GM23248 (cell line): ENCODE measurements around the gene PKHD1. TPM values are rescaled to one million over a fixed set of nuclear protein-coding genes. Genes with fewer than 3 reads are reported as not detected.

Experiments used
- DNase-seq: peaks from one replicate; pipeline ENCODE4 v3.0.0-alpha.2; 2015
- H2AFZ ChIP-seq: fragments of 200-600 bp; sonication (generic); 2 replicates; pipeline ENCODE4 v1.6.1; 2016; ENCODE audit warnings: antibody characterized with exemption
- H3F3A ChIP-seq: fragments of 200-600 bp; sonication (generic); 2 replicates; pipeline ENCODE4 v1.6.1; 2016; ENCODE audit warnings: mild to moderate bottlenecking, antibody characterized with exemption, mixed run types; ENCODE audit not compliant: insufficient read depth
- H3K27ac ChIP-seq: fragments of 200-600 bp; sonication (generic); 2 replicates; pipeline ENCODE4 v1.5.1; 2016; ENCODE audit warnings: mild to moderate bottlenecking
- H3K27me3 ChIP-seq: fragments of 200-600 bp; sonication (generic); replicated peaks from 2 replicates; pipeline ENCODE4 v1.6.1; 2016; ENCODE audit warnings: mild to moderate bottlenecking; ENCODE audit not compliant: insufficient read depth
- H3K36me3 ChIP-seq: fragments of 200-600 bp; sonication (generic); 2 replicates; pipeline ENCODE4 v1.6.1; 2016; ENCODE audit warnings: low read depth, mild to moderate bottlenecking
- H3K4me1 ChIP-seq: fragments of 200-600 bp; sonication (generic); 2 replicates; pipeline ENCODE4 v1.6.1; 2016; ENCODE audit warnings: mild to moderate bottlenecking; ENCODE audit not compliant: insufficient read depth
- H3K4me2 ChIP-seq: fragments of 200-600 bp; sonication (generic); one replicate; pipeline ENCODE4 v1.6.1; 2016; ENCODE audit warnings: mild to moderate bottlenecking; ENCODE audit not compliant: unreplicated experiment
- H3K4me3 ChIP-seq: fragments of 200-600 bp; sonication (generic); 2 replicates; pipeline ENCODE4 v1.5.1; 2016; ENCODE audit warnings: mild to moderate bottlenecking
- H3K79me2 ChIP-seq: fragments of 200-600 bp; sonication (generic); 2 replicates; pipeline ENCODE4 v1.6.1; 2016; ENCODE audit warnings: mild to moderate bottlenecking; ENCODE audit not compliant: insufficient read depth
- H3K9ac ChIP-seq: fragments of 200-600 bp; sonication (generic); 2 replicates; pipeline ENCODE4 v1.6.1; 2016; ENCODE audit warnings: mild to moderate bottlenecking
- H3K9me2 ChIP-seq: fragments of 200-600 bp; sonication (generic); 2 replicates; pipeline ENCODE4 v1.6.1; 2016; ENCODE audit warnings: mixed run types, mild to moderate bottlenecking, moderate library complexity; ENCODE audit not compliant: insufficient read depth
- H3K9me3 ChIP-seq: fragments of 200-600 bp; sonication (generic); one replicate; pipeline ENCODE4 v1.6.1; 2017; ENCODE audit warnings: low read depth
- H4K20me1 ChIP-seq: fragments of 200-600 bp; sonication (generic); 2 replicates; pipeline ENCODE4 v1.6.0; 2016; ENCODE audit not compliant: insufficient read depth
- EZH2 ChIP-seq: fragments of 200-600 bp; sonication (generic); IDR thresholded peaks from 2 replicates; pipeline ENCODE4 v1.6.1; 2018; ENCODE audit warnings: antibody characterized with exemption, mild to moderate bottlenecking; ENCODE audit not compliant: insufficient read depth, poor library complexity, severe bottlenecking
- EZH2phosphoT487 ChIP-seq: fragments of 200-600 bp; sonication (generic); IDR thresholded peaks from 2 replicates; pipeline ENCODE4 v1.6.1; 2018; ENCODE audit warnings: antibody characterized with exemption, moderate library complexity, mild to moderate bottlenecking, low read depth; ENCODE audit not compliant: insufficient read depth
- WGBS, 2 experiments: methylation state at CpG; one replicate each; pipeline ENCODE4 v1.1.6; 2015 to 2017; ENCODE audit warnings: low lambda C conversion rate in 2 of 2, low coverage in 1 of 2; ENCODE audit errors: missing lambda C conversion rate in 2 of 2; 5-methylcytosine and 5-hydroxymethylcytosine counted together
- in situ Hi-C: fragments of 300-500 bp; cut with MboI; formaldehyde crosslinking; loops from 2 replicates; pipeline ENCODE4 v1.15.0; 2020
- polyA plus RNA-seq: library from polyadenylated mRNA; unstranded; fragments of >200 nt; fragmentation: Nextera tagmentation; extraction: Ambion mirVana; gene quantifications from 2 replicates; pipeline ENCODE4 v1.2.1, GENCODE V29; 2016
- total RNA-seq: library from RNA; depleted of rRNA; stranded (reverse); fragments of >200 nt; shearing (Covaris generic); gene quantifications from 2 replicates; pipeline ENCODE4 v1.2.3, GENCODE V29; 2014

PKHD1 gene
- total and polyA plus RNA-seq, 2 experiments from 2014 or later = not detected

DNA sequence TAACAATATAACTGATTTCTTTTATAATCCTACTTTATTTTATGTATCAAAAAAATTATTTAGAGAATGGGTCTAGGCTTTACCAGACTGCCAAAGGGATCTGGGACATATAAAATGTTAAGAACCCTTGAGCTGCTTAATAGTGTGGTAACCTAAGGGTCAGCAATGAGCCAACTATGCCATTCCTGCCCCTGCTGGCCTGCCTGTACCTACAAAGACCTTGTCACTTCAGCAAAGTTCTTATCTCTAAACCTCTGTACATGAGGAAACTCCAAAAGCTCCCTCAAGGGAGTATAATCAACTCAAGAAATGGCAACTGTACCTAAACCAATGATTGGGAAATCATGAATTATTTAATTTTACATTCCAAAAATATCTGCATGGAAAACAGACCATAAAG, 266.9 kb downstream of the PKHD1 start:
- no peak overlapping the region for H3K4me2 ChIP-seq
- H3K9me3 ChIP-seq = no peaks in the 10 kb centered on the region
- no peaks in the 10 kb centered on the region for H3K4me1 ChIP-seq
- no peaks in the 10 kb centered on the region for H3F3A ChIP-seq
- TF ChIP-seq EZH2phosphoT487 (no peak), EZH2 (no peak)
- H3K79me2 ChIP-seq = no peaks in the 10 kb centered on the region
- H3K27ac ChIP-seq = no peak overlapping the region
- DNase-seq = no peak
- no peak overlapping the region for H2AFZ ChIP-seq
- H3K9ac ChIP-seq = no peak overlapping the region
- in situ Hi-C loops = no loop called here
- H3K36me3 ChIP-seq = no peaks in the 10 kb centered on the region
- H3K27me3 ChIP-seq = no peaks in the 10 kb centered on the region
- no peak overlapping the region for H3K4me3 ChIP-seq
- H3K9me2 ChIP-seq = no peaks in the 10 kb centered on the region
- H4K20me1 ChIP-seq = no peaks in the 10 kb centered on the region

DNA sequence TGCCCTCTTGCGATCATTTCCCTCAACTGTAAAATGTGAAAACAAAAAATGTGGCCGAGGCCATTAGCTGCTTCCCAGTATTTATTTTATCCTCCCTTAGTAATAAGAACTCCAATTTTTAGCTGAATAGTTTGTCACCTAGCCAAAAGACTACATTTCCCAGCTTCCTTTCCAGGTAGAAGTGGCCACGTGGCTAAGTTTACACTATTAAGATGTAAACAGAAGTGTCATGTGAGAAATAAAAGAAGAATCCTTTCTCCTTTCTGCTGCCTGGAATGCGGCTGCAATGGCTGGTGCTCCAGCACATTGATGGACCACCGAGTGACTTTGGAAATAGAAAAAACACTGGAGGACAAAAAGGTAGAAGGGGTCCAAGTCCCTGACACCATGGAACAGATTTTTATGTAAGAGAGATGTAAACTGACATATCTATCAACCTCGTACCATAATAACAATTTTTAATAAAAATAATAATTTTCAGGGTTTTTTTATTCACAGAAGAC, 268.8 kb downstream of the PKHD1 start:
- in situ Hi-C loops = no loop called here
- no peak for TF ChIP-seq EZH2phosphoT487
- TF ChIP-seq EZH2 = no peak
- H2AFZ ChIP-seq = no peak overlapping the region
- H4K20me1 ChIP-seq = no peaks in the 10 kb centered on the region
- no peaks in the 10 kb centered on the region for H3K4me1 ChIP-seq
- H3K79me2 ChIP-seq = no peaks in the 10 kb centered on the region
- no peak overlapping the region for H3K27ac ChIP-seq
- 18 to 22% methylated on average over 6 of the region's 6 CpGs for WGBS, 2 experiments
- H3K36me3 ChIP-seq = no peaks in the 10 kb centered on the region
- no peak for DNase-seq
- H3K4me3 ChIP-seq = no peak overlapping the region
- H3K9me2 ChIP-seq = no peaks in the 10 kb centered on the region
- H3K9ac ChIP-seq = no peak overlapping the region
- no peak overlapping the region for H3K4me2 ChIP-seq
- H3K27me3 ChIP-seq = no peaks in the 10 kb centered on the region
- H3K9me3 ChIP-seq = no peaks in the 10 kb centered on the region
- no peaks in the 10 kb centered on the region for H3F3A ChIP-seq

DNA sequence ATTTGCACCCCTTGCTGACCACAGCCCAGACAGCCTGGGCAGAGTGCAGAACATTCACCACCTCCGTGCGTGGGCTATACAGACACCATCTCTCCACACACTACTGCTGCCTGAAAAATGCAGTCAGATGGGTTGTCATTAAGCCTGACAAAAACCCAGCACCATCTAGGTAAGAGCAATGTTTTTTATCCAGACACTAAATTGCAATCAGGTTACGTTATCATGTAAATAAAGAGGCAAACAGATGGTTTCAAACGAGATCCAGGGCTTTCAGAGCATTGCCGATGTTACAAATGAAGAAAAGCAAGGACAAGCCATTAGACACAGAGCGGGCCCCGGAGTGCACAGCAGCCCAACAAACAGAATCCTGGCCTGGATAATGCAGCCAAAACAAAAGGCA, 269.6 kb downstream of the PKHD1 start:
- H3K4me3 ChIP-seq = no peak overlapping the region
- WGBS, 2 experiments = 17 to 18% methylated on average over 7 of the region's 7 CpGs
- H3K9me2 ChIP-seq = no peaks in the 10 kb centered on the region
- H3K27ac ChIP-seq = no peak overlapping the region
- H3K4me2 ChIP-seq = no peak overlapping the region
- H3K9ac ChIP-seq = no peak overlapping the region
- in situ Hi-C loops = no loop called here
- H3K36me3 ChIP-seq = no peaks in the 10 kb centered on the region
- no peaks in the 10 kb centered on the region for H3F3A ChIP-seq
- TF ChIP-seq EZH2phosphoT487 (no peak), EZH2 (no peak)
- no peaks in the 10 kb centered on the region for H3K27me3 ChIP-seq
- no peaks in the 10 kb centered on the region for H3K9me3 ChIP-seq
- H3K4me1 ChIP-seq = no peaks in the 10 kb centered on the region
- H4K20me1 ChIP-seq = no peaks in the 10 kb centered on the region
- no peak for DNase-seq
- H2AFZ ChIP-seq = no peak overlapping the region
- H3K79me2 ChIP-seq = no peaks in the 10 kb centered on the region

DNA sequence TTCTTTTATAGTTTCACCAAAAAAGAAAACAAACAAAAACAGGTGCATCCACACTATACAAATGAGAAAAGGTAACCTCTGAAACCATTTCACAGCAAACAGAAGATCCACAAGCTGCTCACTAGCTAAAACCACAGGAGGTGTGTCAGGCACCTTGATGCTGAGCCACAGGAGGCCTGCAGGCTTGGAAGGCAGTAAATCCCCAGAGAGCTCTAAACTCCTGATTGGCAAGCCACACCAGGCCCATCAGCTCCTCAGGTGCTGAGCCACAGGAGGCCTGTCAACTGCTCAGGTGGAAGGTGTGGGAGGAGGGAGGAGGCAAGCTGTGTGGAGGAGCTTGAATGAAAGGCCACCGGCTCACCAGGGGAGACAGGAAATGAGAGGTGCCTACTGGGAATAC, 273.0 kb downstream of the PKHD1 start:
- Histone ChIP-seq H3K9ac (no peak overlapping the region), H3K4me2 (no peak overlapping the region), H3K27ac (no peak overlapping the region), H3K27me3 (no peaks in the 10 kb centered on the region), H3K36me3 (no peaks in the 10 kb centered on the region), H2AFZ (no peak overlapping the region), H3K9me3 (no peaks in the 10 kb centered on the region), H3F3A (no peaks in the 10 kb centered on the region), H3K79me2 (no peaks in the 10 kb centered on the region), H4K20me1 (no peaks in the 10 kb centered on the region), H3K4me1 (no peaks in the 10 kb centered on the region), H3K9me2 (no peaks in the 10 kb centered on the region), H3K4me3 (no peak overlapping the region)
- DNase-seq = no peak
- TF ChIP-seq EZH2phosphoT487 (no peak), EZH2 (no peak)
- in situ Hi-C loops = no loop called here
- 0 to 8% methylated on average over 1 of the region's 1 CpG for WGBS, 2 experiments

DNA sequence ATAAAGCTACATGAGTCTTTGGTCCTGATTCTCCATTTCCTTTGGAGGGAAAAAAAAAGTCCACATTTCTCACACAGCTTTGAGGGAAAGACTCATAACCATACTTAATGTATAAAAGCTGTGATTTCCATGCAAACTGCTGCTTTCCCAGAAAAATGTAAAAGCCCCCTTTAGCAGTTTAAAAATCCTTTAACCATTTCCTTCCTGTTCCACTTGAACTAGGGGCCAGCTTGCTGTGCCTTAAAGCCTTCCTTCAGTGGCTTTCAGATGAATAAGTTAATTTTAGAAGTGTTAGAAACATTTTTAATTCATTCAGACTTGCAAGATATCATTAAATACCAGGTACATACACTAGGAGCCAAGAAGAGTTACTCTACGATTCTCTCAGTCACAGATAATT, 273.5 kb downstream of the PKHD1 start:
- H3K4me1 ChIP-seq = no peaks in the 10 kb centered on the region
- no peak overlapping the region for H3K9ac ChIP-seq
- WGBS, 2 experiments = 0% methylated on average over 1 of the region's 1 CpG
- H3K27ac ChIP-seq = no peak overlapping the region
- H4K20me1 ChIP-seq = no peaks in the 10 kb centered on the region
- no peak overlapping the region for H3K4me3 ChIP-seq
- TF ChIP-seq EZH2phosphoT487 = no peak
- no peak for TF ChIP-seq EZH2
- H3K79me2 ChIP-seq = no peaks in the 10 kb centered on the region
- no peak overlapping the region for H3K4me2 ChIP-seq
- H3F3A ChIP-seq = no peaks in the 10 kb centered on the region
- no peaks in the 10 kb centered on the region for H3K9me2 ChIP-seq
- no peaks in the 10 kb centered on the region for H3K36me3 ChIP-seq
- no peaks in the 10 kb centered on the region for H3K9me3 ChIP-seq
- H2AFZ ChIP-seq = no peak overlapping the region
- in situ Hi-C loops = no loop called here
- DNase-seq = no peak
- no peaks in the 10 kb centered on the region for H3K27me3 ChIP-seq
